GM18508 (cell line): ENCODE results near the gene GPR142.

Experiments
- ATAC-seq: cut with Tn5 transposase; IDR thresholded peaks from one replicate; pipeline ENCODE4 v1.9.1; 2021; ENCODE audit warnings: moderate number of reproducible peaks; ENCODE audit not compliant: insufficient read depth, unreplicated experiment

The GPR142 gene

GRCh38 chr17:74343526-74344284, 23.6 kb upstream of the GPR142 start:
- no peak for ATAC-seq

- ATAC-seq: no peak
Observed at GRCh38 chr17:74344658-74345057, 22.6 kb upstream of the GPR142 start.

GRCh38 chr17:74345433-74346241, 21.7 kb upstream of the GPR142 start:
- no peak for ATAC-seq

- no peak for ATAC-seq
Observed at GRCh38 chr17:74347646-74348045, 19.7 kb upstream of the GPR142 start.

- no peak for ATAC-seq
Observed at GRCh38 chr17:74349120-74349519, 18.2 kb upstream of the GPR142 start.

GRCh38 chr17:74350486-74350885, 16.8 kb upstream of the GPR142 start:
- ATAC-seq: no peak

- ATAC-seq: no peak
Observed at GRCh38 chr17:74351552-74352210, 15.6 kb upstream of the GPR142 start.

- no peak for ATAC-seq
Observed at GRCh38 chr17:74353446-74354060, 13.8 kb upstream of the GPR142 start.

- ATAC-seq: no peak
Observed at GRCh38 chr17:74354123-74354522, 13.2 kb upstream of the GPR142 start.

- ATAC-seq: no peak
Observed at GRCh38 chr17:74354561-74354960, 12.7 kb upstream of the GPR142 start.

- ATAC-seq: no peak
Observed at GRCh38 chr17:74355065-74355464, 12.2 kb upstream of the GPR142 start.

- no peak for ATAC-seq
Observed at GRCh38 chr17:74356646-74357465, 10.4 kb upstream of the GPR142 start.

- no peak for ATAC-seq
Observed at GRCh38 chr17:74357466-74357809, 9.9 kb upstream of the GPR142 start.

- ATAC-seq: no peak
Observed at GRCh38 chr17:74358697-74359096, 8.6 kb upstream of the GPR142 start.

- no peak for ATAC-seq
Observed at GRCh38 chr17:74359916-74360315, 7.4 kb upstream of the GPR142 start.

- ATAC-seq: no peak
Observed at GRCh38 chr17:74360899-74361229, 6.4 kb upstream of the GPR142 start.

GRCh38 chr17:74361230-74362068, 5.9 kb upstream of the GPR142 start, which contains the start of gene BTBD17:
Gene BTBD17, minus strand, starts transcription at chr17:74361868. Its CDS starts 49 bp downstream, at chr17:74361819.
- ATAC-seq: no peak

GRCh38 chr17:74362069-74362405, 5.3 kb upstream of the GPR142 start:
- no peak for ATAC-seq

- ATAC-seq: no peak
Observed at GRCh38 chr17:74362810-74363498, 4.4 kb upstream of the GPR142 start.
